HL-60 (cell line): ENCODE measurements around the gene SLC5A8.

Experiments used
- DNase-seq, 2 experiments: peaks; one replicate each; pipeline ENCODE4 v3.0.0-alpha.2; 2010 to 2020; ENCODE audit warnings: low read depth in 1 of 2, low spot score in 1 of 2
- H3K27ac ChIP-seq: fragments of 250-450 bp; sonication (Bioruptor Pico); replicated peaks from 2 replicates; pipeline ENCODE4 v1.5.1; 2020; ENCODE audit warnings: mild to moderate bottlenecking, moderate library complexity
- H3K27me3 ChIP-seq: fragments of 250-450 bp; sonication (Bioruptor Pico); 2 replicates; pipeline ENCODE4 v1.5.1; 2021; ENCODE audit warnings: mild to moderate bottlenecking, moderate library complexity; ENCODE audit not compliant: insufficient read depth, poor library complexity, severe bottlenecking
- H3K4me3 ChIP-seq: replicated peaks from 2 replicates; pipeline ENCODE4 v1.5.1; 2011; ENCODE audit warnings: mild to moderate bottlenecking, control low read depth, low read length; ENCODE audit not compliant: insufficient read depth
- GABPA ChIP-seq: IDR thresholded peaks from 2 replicates; pipeline ENCODE4 v1.6.1; 2012; ENCODE audit warnings: low read depth
- POLR2AphosphoS5 ChIP-seq: IDR thresholded peaks from 2 replicates; pipeline ENCODE4 v1.6.1; 2012; ENCODE audit warnings: low read depth
- SPI1 ChIP-seq: IDR thresholded peaks from 2 replicates; pipeline ENCODE4 v1.6.1; 2012; ENCODE audit warnings: low read depth, mild to moderate bottlenecking, borderline replicate concordance
- TF ChIP-seq, protein P1 (sequence below): IDR thresholded peaks from 2 replicates; pipeline ENCODE4 v1.6.1; 2012; ENCODE audit warnings: low read depth; ENCODE audit not compliant: insufficient replicate concordance
- TF ChIP-seq, protein P2 (sequence below): IDR thresholded peaks from one replicate; pipeline ENCODE4 v1.5.1; 2011; ENCODE audit warnings: low read length, control low read depth, inconsistent platforms; ENCODE audit not compliant: insufficient read depth

The SLC5A8 gene

DNA sequence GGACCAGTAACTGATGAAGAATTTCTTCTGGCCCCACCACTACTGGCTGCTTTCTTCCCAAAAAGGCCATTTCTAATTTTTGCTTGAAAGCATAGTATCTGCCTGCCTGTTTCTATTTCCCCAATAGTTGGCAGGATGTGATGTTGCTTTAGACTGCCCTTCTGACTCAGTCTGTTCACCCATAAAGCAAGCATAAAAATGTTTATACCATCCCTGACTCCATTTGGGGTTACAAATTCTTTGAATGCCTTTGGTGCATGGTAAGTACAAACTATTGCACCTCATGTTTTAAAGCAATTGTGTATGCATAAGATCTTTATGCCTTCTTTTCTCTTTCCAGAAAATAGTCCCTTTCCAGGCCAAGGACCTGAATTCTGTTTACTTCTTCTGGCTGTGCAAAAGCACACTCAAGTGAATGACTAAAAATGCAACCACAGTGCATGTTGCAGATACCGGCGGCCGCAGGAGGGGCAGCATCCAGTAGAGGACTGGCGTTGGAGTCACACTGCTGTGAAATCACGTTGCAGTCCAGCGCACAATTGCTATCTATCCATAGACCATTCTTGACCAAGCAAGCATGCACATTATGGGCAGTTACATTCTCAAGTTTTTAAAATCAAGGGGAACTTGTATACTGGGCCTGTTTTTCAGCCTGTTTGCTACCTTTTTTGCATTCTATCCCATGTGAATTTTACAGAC is 82.4 kb downstream of the SLC5A8 start:
- DNase-seq, result no peak
- H3K4me3 ChIP-seq, result no peak overlapping the region
- no peak overlapping the region for H3K27ac ChIP-seq
- no peak for TF ChIP-seq SPI1
- no peak for TF ChIP-seq POLR2AphosphoS5
- no peaks in the 10 kb centered on the region for H3K27me3 ChIP-seq

DNA sequence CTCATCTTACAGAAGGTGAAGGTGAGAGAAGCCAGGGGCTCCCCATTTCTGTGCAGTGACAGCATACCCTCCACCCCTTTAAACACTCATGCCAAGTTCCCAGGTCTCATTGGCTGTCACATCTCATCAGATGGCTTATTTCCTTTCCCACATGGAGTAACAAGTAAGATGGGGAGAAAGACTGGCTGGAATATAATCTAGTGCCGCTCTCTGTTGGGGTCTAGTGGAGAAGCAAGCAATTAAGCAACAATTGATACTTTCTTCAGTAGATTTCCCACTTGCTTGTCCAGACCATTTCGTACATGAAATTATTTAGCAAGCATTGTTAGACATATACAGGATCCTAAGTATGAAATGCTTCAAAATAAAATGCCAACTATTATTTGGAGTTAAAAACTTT is 92.2 kb downstream of the SLC5A8 start:
- TF ChIP-seq, protein P1, sequence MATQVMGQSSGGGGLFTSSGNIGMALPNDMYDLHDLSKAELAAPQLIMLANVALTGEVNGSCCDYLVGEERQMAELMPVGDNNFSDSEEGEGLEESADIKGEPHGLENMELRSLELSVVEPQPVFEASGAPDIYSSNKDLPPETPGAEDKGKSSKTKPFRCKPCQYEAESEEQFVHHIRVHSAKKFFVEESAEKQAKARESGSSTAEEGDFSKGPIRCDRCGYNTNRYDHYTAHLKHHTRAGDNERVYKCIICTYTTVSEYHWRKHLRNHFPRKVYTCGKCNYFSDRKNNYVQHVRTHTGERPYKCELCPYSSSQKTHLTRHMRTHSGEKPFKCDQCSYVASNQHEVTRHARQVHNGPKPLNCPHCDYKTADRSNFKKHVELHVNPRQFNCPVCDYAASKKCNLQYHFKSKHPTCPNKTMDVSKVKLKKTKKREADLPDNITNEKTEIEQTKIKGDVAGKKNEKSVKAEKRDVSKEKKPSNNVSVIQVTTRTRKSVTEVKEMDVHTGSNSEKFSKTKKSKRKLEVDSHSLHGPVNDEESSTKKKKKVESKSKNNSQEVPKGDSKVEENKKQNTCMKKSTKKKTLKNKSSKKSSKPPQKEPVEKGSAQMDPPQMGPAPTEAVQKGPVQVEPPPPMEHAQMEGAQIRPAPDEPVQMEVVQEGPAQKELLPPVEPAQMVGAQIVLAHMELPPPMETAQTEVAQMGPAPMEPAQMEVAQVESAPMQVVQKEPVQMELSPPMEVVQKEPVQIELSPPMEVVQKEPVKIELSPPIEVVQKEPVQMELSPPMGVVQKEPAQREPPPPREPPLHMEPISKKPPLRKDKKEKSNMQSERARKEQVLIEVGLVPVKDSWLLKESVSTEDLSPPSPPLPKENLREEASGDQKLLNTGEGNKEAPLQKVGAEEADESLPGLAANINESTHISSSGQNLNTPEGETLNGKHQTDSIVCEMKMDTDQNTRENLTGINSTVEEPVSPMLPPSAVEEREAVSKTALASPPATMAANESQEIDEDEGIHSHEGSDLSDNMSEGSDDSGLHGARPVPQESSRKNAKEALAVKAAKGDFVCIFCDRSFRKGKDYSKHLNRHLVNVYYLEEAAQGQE, result no peak
- TF ChIP-seq SPI1 (no peak), GABPA (no peak), POLR2AphosphoS5 (no peak)
- TF ChIP-seq, protein P2, sequence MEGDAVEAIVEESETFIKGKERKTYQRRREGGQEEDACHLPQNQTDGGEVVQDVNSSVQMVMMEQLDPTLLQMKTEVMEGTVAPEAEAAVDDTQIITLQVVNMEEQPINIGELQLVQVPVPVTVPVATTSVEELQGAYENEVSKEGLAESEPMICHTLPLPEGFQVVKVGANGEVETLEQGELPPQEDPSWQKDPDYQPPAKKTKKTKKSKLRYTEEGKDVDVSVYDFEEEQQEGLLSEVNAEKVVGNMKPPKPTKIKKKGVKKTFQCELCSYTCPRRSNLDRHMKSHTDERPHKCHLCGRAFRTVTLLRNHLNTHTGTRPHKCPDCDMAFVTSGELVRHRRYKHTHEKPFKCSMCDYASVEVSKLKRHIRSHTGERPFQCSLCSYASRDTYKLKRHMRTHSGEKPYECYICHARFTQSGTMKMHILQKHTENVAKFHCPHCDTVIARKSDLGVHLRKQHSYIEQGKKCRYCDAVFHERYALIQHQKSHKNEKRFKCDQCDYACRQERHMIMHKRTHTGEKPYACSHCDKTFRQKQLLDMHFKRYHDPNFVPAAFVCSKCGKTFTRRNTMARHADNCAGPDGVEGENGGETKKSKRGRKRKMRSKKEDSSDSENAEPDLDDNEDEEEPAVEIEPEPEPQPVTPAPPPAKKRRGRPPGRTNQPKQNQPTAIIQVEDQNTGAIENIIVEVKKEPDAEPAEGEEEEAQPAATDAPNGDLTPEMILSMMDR, result no peak
- no peaks in the 10 kb centered on the region for H3K27me3 ChIP-seq
- DNase-seq, result no peak

DNA sequence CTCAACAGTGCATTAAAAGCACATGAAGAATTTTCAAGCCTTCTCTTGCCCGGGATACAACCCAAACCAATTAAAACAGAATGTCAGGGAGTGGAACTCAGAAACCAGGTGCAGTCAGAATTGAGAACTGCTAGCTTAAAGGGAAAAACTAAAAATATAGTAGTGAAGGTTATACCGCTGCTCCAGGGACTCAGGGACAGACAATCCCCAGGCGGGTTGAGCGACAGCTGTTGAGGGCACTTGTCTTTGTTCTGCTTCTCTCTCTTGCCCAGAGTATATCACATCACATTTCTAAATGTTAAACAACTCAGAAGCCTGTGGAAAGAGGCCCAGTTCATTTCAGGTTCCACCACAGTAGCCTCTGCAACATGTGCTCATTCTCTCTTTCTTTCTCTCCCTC is 93.1 kb downstream of the SLC5A8 start:
- H3K27ac ChIP-seq, result no peak overlapping the region
- no peaks in the 10 kb centered on the region for H3K27me3 ChIP-seq
- no peak for TF ChIP-seq POLR2AphosphoS5
- TF ChIP-seq, protein P2, result no peak
- TF ChIP-seq, protein P1, result no peak
- no peak for TF ChIP-seq SPI1
- TF ChIP-seq GABPA, result no peak
- H3K4me3 ChIP-seq, result no peak overlapping the region
- DNase-seq, result no peak

More for the DNA sequence above, 92.2 kb downstream of the SLC5A8 start:
- Histone ChIP-seq H3K27ac (no peak overlapping the region), H3K4me3 (no peak overlapping the region)

DNA sequence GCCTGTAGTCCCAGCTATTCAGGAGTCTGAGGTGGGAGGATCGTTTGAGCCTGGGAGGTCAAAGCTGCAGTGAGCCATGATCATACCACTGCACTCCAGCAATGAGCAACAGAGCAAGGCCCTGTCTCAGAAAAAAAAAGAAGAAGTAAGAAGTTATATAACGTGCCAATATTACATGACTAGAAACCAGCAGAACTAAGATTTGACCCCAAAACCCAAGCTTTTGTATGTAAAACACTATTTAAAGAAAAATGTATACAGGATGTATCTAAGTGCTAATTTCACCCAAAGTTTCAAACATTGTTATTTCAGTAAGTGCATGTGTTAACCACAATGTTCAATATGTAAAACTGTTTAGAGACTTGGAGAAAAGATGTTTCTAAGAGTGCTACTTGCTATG is 94.7 kb downstream of the SLC5A8 start:
- no peaks in the 10 kb centered on the region for H3K27me3 ChIP-seq
- TF ChIP-seq GABPA (no peak), POLR2AphosphoS5 (no peak), SPI1 (no peak)
- TF ChIP-seq, protein P1, result no peak
- TF ChIP-seq, protein P2, result no peak
- H3K4me3 ChIP-seq, result no peak overlapping the region
- no peak for DNase-seq
- no peak overlapping the region for H3K27ac ChIP-seq
